ENCODE data around the gene P2RY14. TPM values are rescaled to one million over a fixed set of nuclear protein-coding genes. Genes with fewer than 3 reads are reported as not detected.

The P2RY14 gene
- total RNA-seq, 1 donor from 2014 or later: not detected

GRCh38 chr3:151276038-151276686 lies 2.2 kb downstream of the P2RY14 start:
- Mint-ChIP-seq H3K4me3 (ENCODE audit: unreplicated experiment) (no peak overlapping the region), H3K27me3 (ENCODE audit: low read depth) (no peaks in the 10 kb centered on the region), H3K36me3 (ENCODE audit: low read depth) (no peaks in the 10 kb centered on the region), H3K4me1 (ENCODE audit: low read depth) (no peaks in the 10 kb centered on the region), H3K9me3 (ENCODE audit: low read depth) (no peaks in the 10 kb centered on the region), H3K27ac (ENCODE audit: unreplicated experiment) (no peak overlapping the region)
- DNase-seq (ENCODE audit: low spot score): no peak
- TF ChIP-seq CTCF (IDR thresholded peaks at IDR 0.05): no peak

- Mint-ChIP-seq H3K27ac (ENCODE audit: unreplicated experiment) (no peak overlapping the region), H3K36me3 (ENCODE audit: low read depth) (no peaks in the 10 kb centered on the region), H3K27me3 (ENCODE audit: low read depth) (no peaks in the 10 kb centered on the region), H3K4me3 (ENCODE audit: unreplicated experiment) (no peak overlapping the region), H3K9me3 (ENCODE audit: low read depth) (no peaks in the 10 kb centered on the region), H3K4me1 (ENCODE audit: low read depth) (no peaks in the 10 kb centered on the region)
- TF ChIP-seq CTCF (IDR thresholded peaks at IDR 0.05): no peak
- DNase-seq (ENCODE audit: low spot score): no peak
Observed at GRCh38 chr3:151275091-151275490, 3.3 kb downstream of the P2RY14 start.

- peak overlapping the region; percentile 14 for H3K27ac Mint-ChIP-seq (ENCODE audit: unreplicated experiment)
- H3K4me3 Mint-ChIP-seq (ENCODE audit: unreplicated experiment): no peak overlapping the region
- no peaks in the 10 kb centered on the region for H3K27me3 Mint-ChIP-seq (ENCODE audit: low read depth)
Observed at GRCh38 chr3:151269631-151270030, 8.7 kb downstream of the P2RY14 start.

GRCh38 chr3:151268267-151269235 lies 9.8 kb downstream of the P2RY14 start:
- TF ChIP-seq CTCF (IDR thresholded peaks at IDR 0.05): no peak
- Mint-ChIP-seq H3K27me3 (ENCODE audit: low read depth) (no peaks in the 10 kb centered on the region), H3K27ac (ENCODE audit: unreplicated experiment) (no peak overlapping the region), H3K4me3 (ENCODE audit: unreplicated experiment) (no peak overlapping the region), H3K36me3 (ENCODE audit: low read depth) (no peaks in the 10 kb centered on the region), H3K4me1 (ENCODE audit: low read depth) (peaks cover 5% of the 10 kb centered on the region), H3K9me3 (ENCODE audit: low read depth) (no peaks in the 10 kb centered on the region)
- DNase-seq (ENCODE audit: low spot score): no peak

More at GRCh38 chr3:151269631-151270030, 8.7 kb downstream of the P2RY14 start:
- no peak for DNase-seq (ENCODE audit: low spot score)
- H3K9me3 Mint-ChIP-seq (ENCODE audit: low read depth): no peaks in the 10 kb centered on the region
- no peaks in the 10 kb centered on the region for H3K36me3 Mint-ChIP-seq (ENCODE audit: low read depth)
- H3K4me1 Mint-ChIP-seq (ENCODE audit: low read depth): peaks cover 5% of the 10 kb centered on the region
- TF ChIP-seq CTCF (IDR thresholded peaks at IDR 0.05): no peak

GRCh38 chr3:151267066-151267465 lies 11.3 kb downstream of the P2RY14 start:
- TF ChIP-seq CTCF (IDR thresholded peaks at IDR 0.05): no peak
- Mint-ChIP-seq H3K9me3 (ENCODE audit: low read depth) (no peaks in the 10 kb centered on the region), H3K4me1 (ENCODE audit: low read depth) (peaks cover 5% of the 10 kb centered on the region), H3K27me3 (ENCODE audit: low read depth) (no peaks in the 10 kb centered on the region), H3K36me3 (ENCODE audit: low read depth) (no peaks in the 10 kb centered on the region), H3K4me3 (ENCODE audit: unreplicated experiment) (no peak overlapping the region), H3K27ac (ENCODE audit: unreplicated experiment) (no peak overlapping the region)
- no peak for DNase-seq (ENCODE audit: low spot score)

Data from chondrocyte (in vitro differentiated cells).